Activated effector memory CD4-positive, alpha-beta T cell treated with anti-CD3 and anti-CD28 coated beads, Interleukin-2, amount 50 U/mL, for 16 hours (primary cell): ENCODE results near the gene TGM5.
A peak's percentile ranks its signal among the peaks of the same experiment; 100 is the strongest.

Source experiments
- DNase-seq: peaks from one replicate; pipeline ENCODE4 v3.0.0-alpha.2; 2020

Gene TGM5

GRCh38 chr15:43185157-43186002 lies 81.3 kb downstream of the TGM5 start, which contains the start of gene CCNDBP1:
Gene CCNDBP1 (plus strand): TSS chr15:43185403. CDS start chr15:43185499, 96 bp downstream.
- DNase-seq = peak; percentile 95

- no peak for DNase-seq
Measured at GRCh38 chr15:43184407-43185124, 82.2 kb downstream of the TGM5 start.

GRCh38 chr15:43183270-43183669 lies 83.5 kb downstream of the TGM5 start:
- no peak for DNase-seq
